Measurements from ENCODE around the gene RAB15.

- TF ChIP-seq CTCF (IDR thresholded peaks at IDR 0.05) (no peak), POLR2A (IDR thresholded peaks at IDR 0.05) (no peak)
These were observed 2.4 kb upstream of the RAB15 start for GRCh38 chr14:64974563-64974962.
